ENCODE results near the gene GNGT2.

DNA sequence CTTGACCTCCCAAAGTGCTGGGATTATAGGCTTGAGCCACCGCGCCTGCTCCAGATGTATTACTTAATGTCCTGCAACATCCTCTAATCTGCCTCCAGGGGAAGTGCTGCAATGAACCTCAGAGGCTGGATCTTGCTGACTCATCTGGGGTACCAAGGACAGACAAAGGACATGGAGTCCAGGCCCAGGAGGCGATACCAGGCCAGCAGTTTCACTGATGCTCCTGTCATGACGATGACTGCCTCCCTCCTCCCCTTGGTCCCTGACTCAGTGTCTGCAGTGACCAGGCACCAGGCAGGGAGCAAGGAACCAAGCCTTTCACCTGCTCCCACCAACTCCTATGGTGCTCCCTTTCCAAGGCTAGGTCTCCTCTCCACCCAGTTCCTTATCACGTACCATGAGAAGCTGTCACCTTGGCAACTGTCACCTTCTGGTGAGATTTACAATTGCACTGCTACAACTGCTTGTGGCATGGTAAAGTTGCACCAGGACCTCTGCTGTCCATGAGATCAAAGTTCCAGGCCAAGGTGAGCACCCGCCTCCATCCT is 41.8 kb upstream of the GNGT2 start:
- TF ChIP-seq POLR2A (IDR thresholded peaks at IDR 0.05) (no peak), CTCF (IDR thresholded peaks at IDR 0.05) (no peak)
